Activated CD8-positive, alpha-beta T cell treated with anti-CD3 and anti-CD28 coated beads for 36 hours (primary cell): ENCODE measurements around the gene USP40. TPM values are rescaled to one million over a fixed set of nuclear protein-coding genes. Genes with fewer than 3 reads are reported as not detected.

Experiments used
- ATAC-seq: fragments of 200-7000 bp; cut with Tn5 transposase; one replicate; pipeline ENCODE4 v1.10.0; 2021; ENCODE audit warnings: mild to moderate bottlenecking, moderate library complexity
- CTCF ChIA-PET: fragments of 350-600 bp; sonication (Branson Sonifier 250); formaldehyde crosslinking; loops from one replicate; lab custom pipeline; 2021; ENCODE audit warnings: antibody characterized with exemption; lab: Charles Lee
- POLR2A ChIA-PET: fragments of 350-600 bp; sonication (Branson Sonifier 250); formaldehyde crosslinking; loops from one replicate; lab custom pipeline; 2021; ENCODE audit warnings: antibody characterized with exemption; lab: Charles Lee
- DNase-seq: peaks from one replicate; pipeline ENCODE4 v3.0.0-alpha.2; 2020
- H3K27ac Mint-ChIP-seq: one replicate; pipeline ENCODE4 v1.8.0; 2021; ENCODE audit warnings: mild to moderate bottlenecking, mixed read lengths
- H3K27me3 Mint-ChIP-seq: one replicate; pipeline ENCODE4 v1.8.0; 2021; ENCODE audit warnings: mixed read lengths
- H3K36me3 Mint-ChIP-seq: one replicate; pipeline ENCODE4 v1.8.0; 2021; ENCODE audit warnings: low read depth, mixed read lengths
- H3K4me1 Mint-ChIP-seq: one replicate; pipeline ENCODE4 v1.8.0; 2021; ENCODE audit warnings: low read depth, mixed read lengths
- H3K4me3 Mint-ChIP-seq: one replicate; pipeline ENCODE4 v1.8.0; 2021; ENCODE audit warnings: mild to moderate bottlenecking, moderate library complexity, mixed read lengths
- H3K9me3 Mint-ChIP-seq: one replicate; pipeline ENCODE4 v1.8.0; 2021; ENCODE audit warnings: mixed read lengths
- intact Hi-C: fragments of 100-400 bp; cut with micrococcal nuclease; formaldehyde crosslinking; loops from one replicate; pipeline ENCODE4 v1.10.0; 2022
- total RNA-seq, 2 experiments: library from RNA; stranded (reverse); gene quantifications; one replicate each; pipeline ENCODE4 v1.2.3, GENCODE V29; 2021
- TF ChIP-seq, protein P1 (sequence below): fragments of 200-600 bp; IDR thresholded peaks from one replicate; pipeline ENCODE4 v1.8.0; 2022; ENCODE audit warnings: antibody characterized with exemption, mild to moderate bottlenecking

Gene USP40
- total RNA-seq, 2 experiments from 2014 or later = 14.0 to 15.8 TPM

GRCh38 chr2:233546774-233547173, 19.8 kb downstream of the USP40 start:
- intact Hi-C loops = no loop called here
- Mint-ChIP-seq H3K27ac (no peak overlapping the region), H3K4me1 (no peaks in the 10 kb centered on the region), H3K27me3 (no peaks in the 10 kb centered on the region), H3K36me3 (peaks cover 15% of the 10 kb centered on the region), H3K4me3 (no peak overlapping the region), H3K9me3 (no peaks in the 10 kb centered on the region)
- DNase-seq (no peak), ATAC-seq (no peak)
- TF ChIP-seq, protein P1, sequence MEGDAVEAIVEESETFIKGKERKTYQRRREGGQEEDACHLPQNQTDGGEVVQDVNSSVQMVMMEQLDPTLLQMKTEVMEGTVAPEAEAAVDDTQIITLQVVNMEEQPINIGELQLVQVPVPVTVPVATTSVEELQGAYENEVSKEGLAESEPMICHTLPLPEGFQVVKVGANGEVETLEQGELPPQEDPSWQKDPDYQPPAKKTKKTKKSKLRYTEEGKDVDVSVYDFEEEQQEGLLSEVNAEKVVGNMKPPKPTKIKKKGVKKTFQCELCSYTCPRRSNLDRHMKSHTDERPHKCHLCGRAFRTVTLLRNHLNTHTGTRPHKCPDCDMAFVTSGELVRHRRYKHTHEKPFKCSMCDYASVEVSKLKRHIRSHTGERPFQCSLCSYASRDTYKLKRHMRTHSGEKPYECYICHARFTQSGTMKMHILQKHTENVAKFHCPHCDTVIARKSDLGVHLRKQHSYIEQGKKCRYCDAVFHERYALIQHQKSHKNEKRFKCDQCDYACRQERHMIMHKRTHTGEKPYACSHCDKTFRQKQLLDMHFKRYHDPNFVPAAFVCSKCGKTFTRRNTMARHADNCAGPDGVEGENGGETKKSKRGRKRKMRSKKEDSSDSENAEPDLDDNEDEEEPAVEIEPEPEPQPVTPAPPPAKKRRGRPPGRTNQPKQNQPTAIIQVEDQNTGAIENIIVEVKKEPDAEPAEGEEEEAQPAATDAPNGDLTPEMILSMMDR = no peak
- POLR2A ChIA-PET = no interaction called here
- CTCF ChIA-PET = interaction anchor here (1.4 to 1.5 kb wide), 2 partner anchors 9 to 12 kb away, joined by 3 to 4 read pairs; no protein-coding TSS in a partner anchor

GRCh38 chr2:233546101-233546500, 20.5 kb downstream of the USP40 start:
- no peak overlapping the region for H3K4me3 Mint-ChIP-seq
- H3K4me1 Mint-ChIP-seq = no peaks in the 10 kb centered on the region
- TF ChIP-seq, protein P1 = no peak
- H3K9me3 Mint-ChIP-seq = no peaks in the 10 kb centered on the region
- CTCF ChIA-PET = interaction anchor here (1.4 kb wide), 1 partner anchor 13 kb away, joined by 3 read pairs; no protein-coding TSS in a partner anchor
- peaks cover 10% of the 10 kb centered on the region for H3K36me3 Mint-ChIP-seq
- POLR2A ChIA-PET = no interaction called here
- H3K27me3 Mint-ChIP-seq = no peaks in the 10 kb centered on the region
- no peak for ATAC-seq
- intact Hi-C loops = no loop called here
- DNase-seq = no peak
- H3K27ac Mint-ChIP-seq = no peak overlapping the region

GRCh38 chr2:233544200-233544610, 22.4 kb downstream of the USP40 start:
- TF ChIP-seq, protein P1 = no peak
- Mint-ChIP-seq H3K27ac (no peak overlapping the region), H3K4me1 (no peaks in the 10 kb centered on the region), H3K4me3 (no peak overlapping the region), H3K36me3 (peaks cover 8% of the 10 kb centered on the region), H3K9me3 (no peaks in the 10 kb centered on the region), H3K27me3 (no peaks in the 10 kb centered on the region)
- DNase-seq (no peak), ATAC-seq (no peak)
- intact Hi-C loops = no loop called here
- CTCF ChIA-PET = no interaction called here
- POLR2A ChIA-PET = no interaction called here

- H3K36me3 Mint-ChIP-seq = peaks cover 5% of the 10 kb centered on the region
- H3K27ac Mint-ChIP-seq = no peak overlapping the region
- H3K4me3 Mint-ChIP-seq = no peak overlapping the region
- intact Hi-C loops = no loop called here
- DNase-seq (no peak), ATAC-seq (no peak)
- H3K9me3 Mint-ChIP-seq = no peaks in the 10 kb centered on the region
- CTCF ChIA-PET = interaction anchor here (1.6 kb wide), 1 partner anchor 9 kb away, joined by 3 read pairs; no protein-coding TSS in a partner anchor
- no peaks in the 10 kb centered on the region for H3K27me3 Mint-ChIP-seq
- TF ChIP-seq, protein P1 = no peak
- H3K4me1 Mint-ChIP-seq = no peaks in the 10 kb centered on the region
- POLR2A ChIA-PET = interaction anchor here (0.6 kb wide), 2 partner anchors 205 to 231 kb away, joined by 3 read pairs; no protein-coding TSS in a partner anchor
Observed at GRCh38 chr2:233542507-233542906, 24.1 kb downstream of the USP40 start.

GRCh38 chr2:233538741-233539140, 27.8 kb downstream of the USP40 start:
- intact Hi-C loops = no loop called here
- POLR2A ChIA-PET = no interaction called here
- Mint-ChIP-seq H3K9me3 (no peaks in the 10 kb centered on the region), H3K27me3 (no peaks in the 10 kb centered on the region), H3K27ac (no peak overlapping the region), H3K4me3 (no peak overlapping the region), H3K36me3 (peaks cover 5% of the 10 kb centered on the region), H3K4me1 (no peaks in the 10 kb centered on the region)
- CTCF ChIA-PET = no interaction called here
- TF ChIP-seq, protein P1 = no peak
- DNase-seq = no peak
- ATAC-seq = no peak
